ENCODE data around the gene NLRX1. TPM values are rescaled to one million over a fixed set of nuclear protein-coding genes. Genes with fewer than 3 reads are reported as not detected.

NLRX1 gene
- polyA plus RNA-seq, 1 of the 3 experiments (the other 2 are of a cell fraction), result 13.7 TPM

DNA sequence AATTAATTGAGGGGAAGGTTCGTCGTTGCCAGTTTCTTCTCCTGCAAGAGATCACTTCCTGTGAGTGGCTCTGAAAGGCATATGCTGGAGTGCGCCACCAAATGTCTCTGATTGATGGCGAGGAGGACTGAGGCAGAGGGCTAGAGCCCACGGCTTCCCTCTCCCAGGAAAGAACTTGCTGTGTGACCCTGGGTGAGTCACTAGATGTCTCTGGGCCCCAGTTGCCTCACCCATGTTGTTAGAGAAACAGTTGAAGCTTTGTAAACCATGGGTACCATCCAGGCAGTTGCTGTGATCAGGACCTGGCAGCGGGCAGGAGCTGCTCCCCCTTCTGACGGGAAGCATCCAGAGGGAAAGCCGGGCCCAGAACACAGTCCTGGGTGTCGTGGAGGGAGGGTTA lies 16.5 kb upstream of the NLRX1 start:
- Histone ChIP-seq H3K9me2 (no peaks in the 10 kb centered on the region), H3K4me3 (ENCODE audit: low read depth in 2 of 2, low read length in 1 of 2) (no peak overlapping the region), H3K27me3 (ENCODE audit: insufficient read depth) (no peaks in the 10 kb centered on the region), H3K9ac (no peak overlapping the region), H4K20me1 (ENCODE audit: insufficient read depth) (no peaks in the 10 kb centered on the region), H2AFZ (ENCODE audit: low read depth) (no peak overlapping the region), H3K79me2 (ENCODE audit: insufficient read depth) (no peaks in the 10 kb centered on the region), H3K9me3 (no peaks in the 10 kb centered on the region), H3K27ac (ENCODE audit: low read depth in 2 of 2, low read length in 1 of 2) (no peak overlapping the region), H3K4me2 (no peak overlapping the region), H3K36me3 (replicated peaks in 1 of 2; ENCODE audit: control insufficient read depth in 1 of 2, insufficient read depth in 2 of 2, low read length in 1 of 2) (no peaks in the 10 kb centered on the region), H3K4me1 (ENCODE audit: control insufficient read depth in 1 of 2, insufficient read depth in 2 of 2, low read depth in 1 of 2, low read length in 1 of 2) (peaks cover 0 to 10% of the 10 kb centered on the region in 2 experiments; a peak in 1 of 4 replicates), H3F3A (replicated peaks; ENCODE audit: insufficient read depth) (no peaks in the 10 kb centered on the region)
- 98% methylated on average over 8 of the region's 9 CpGs for WGBS (ENCODE audit: low lambda C conversion rate)
- TF ChIP-seq, protein P1, sequence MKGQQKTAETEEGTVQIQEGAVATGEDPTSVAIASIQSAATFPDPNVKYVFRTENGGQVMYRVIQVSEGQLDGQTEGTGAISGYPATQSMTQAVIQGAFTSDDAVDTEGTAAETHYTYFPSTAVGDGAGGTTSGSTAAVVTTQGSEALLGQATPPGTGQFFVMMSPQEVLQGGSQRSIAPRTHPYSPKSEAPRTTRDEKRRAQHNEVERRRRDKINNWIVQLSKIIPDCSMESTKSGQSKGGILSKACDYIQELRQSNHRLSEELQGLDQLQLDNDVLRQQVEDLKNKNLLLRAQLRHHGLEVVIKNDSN (IDR thresholded peaks at IDR 0.05; ENCODE audit: borderline replicate concordance, low read depth), result no peak
- TF ChIP-seq, protein P2, sequence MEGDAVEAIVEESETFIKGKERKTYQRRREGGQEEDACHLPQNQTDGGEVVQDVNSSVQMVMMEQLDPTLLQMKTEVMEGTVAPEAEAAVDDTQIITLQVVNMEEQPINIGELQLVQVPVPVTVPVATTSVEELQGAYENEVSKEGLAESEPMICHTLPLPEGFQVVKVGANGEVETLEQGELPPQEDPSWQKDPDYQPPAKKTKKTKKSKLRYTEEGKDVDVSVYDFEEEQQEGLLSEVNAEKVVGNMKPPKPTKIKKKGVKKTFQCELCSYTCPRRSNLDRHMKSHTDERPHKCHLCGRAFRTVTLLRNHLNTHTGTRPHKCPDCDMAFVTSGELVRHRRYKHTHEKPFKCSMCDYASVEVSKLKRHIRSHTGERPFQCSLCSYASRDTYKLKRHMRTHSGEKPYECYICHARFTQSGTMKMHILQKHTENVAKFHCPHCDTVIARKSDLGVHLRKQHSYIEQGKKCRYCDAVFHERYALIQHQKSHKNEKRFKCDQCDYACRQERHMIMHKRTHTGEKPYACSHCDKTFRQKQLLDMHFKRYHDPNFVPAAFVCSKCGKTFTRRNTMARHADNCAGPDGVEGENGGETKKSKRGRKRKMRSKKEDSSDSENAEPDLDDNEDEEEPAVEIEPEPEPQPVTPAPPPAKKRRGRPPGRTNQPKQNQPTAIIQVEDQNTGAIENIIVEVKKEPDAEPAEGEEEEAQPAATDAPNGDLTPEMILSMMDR (IDR thresholded peaks at IDR 0.05), result no peak
- TF ChIP-seq GATA2 (CRISPR knock-in tag; IDR thresholded peaks at IDR 0.05) (no peak), YY1 (IDR thresholded peaks at IDR 0.05; ENCODE audit: low read depth) (no peak), POLR2AphosphoS5 (IDR thresholded peaks at IDR 0.05; ENCODE audit: low read depth, low read length) (no peak), CHD2 (IDR thresholded peaks at IDR 0.05; ENCODE audit: low read length, partially characterized antibody) (no peak), JUND (IDR thresholded peaks at IDR 0.05) (no peak), TAF1 (IDR thresholded peaks at IDR 0.05; ENCODE audit: borderline replicate concordance, low read depth, low read length) (no peak)
- no peak for DNase-seq
- CTCF ChIA-PET, result interaction anchor here (0.6 to 8.9 kb wide), 10 partner anchors 7 to 242 kb away, joined by 3 to 48 read pairs (median 4); partner anchors contain the start of gene NLRX1
- POLR2A ChIA-PET, result interaction anchor here (0.6 to 0.7 kb wide), 2 partner anchors 44 to 614 kb away, joined by 3 read pairs; no protein-coding TSS in a partner anchor

DNA sequence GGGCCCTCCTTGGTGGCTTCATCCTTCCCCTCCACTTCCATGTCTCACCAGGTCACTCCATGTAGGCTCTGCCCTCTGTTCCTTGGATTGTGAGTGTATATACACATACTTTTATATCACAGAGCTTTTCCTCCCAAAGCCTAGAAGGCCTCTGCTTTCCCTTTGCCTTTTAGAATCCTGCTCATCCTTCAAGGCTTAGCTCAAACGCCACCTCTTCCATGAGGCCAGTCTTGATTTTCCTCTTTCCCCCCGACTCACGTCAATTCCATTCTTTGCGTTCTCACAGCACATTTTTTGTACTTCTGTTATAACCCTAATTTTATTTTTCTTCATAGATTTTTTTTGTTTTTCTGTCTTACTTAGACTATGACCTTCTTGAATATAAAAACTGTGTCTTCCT lies 15.9 kb upstream of the NLRX1 start:
- H4K20me1 ChIP-seq (ENCODE audit: insufficient read depth), result no peaks in the 10 kb centered on the region
- H3K79me2 ChIP-seq (ENCODE audit: insufficient read depth), result no peaks in the 10 kb centered on the region
- H3K27ac ChIP-seq (ENCODE audit: low read depth in 2 of 2, low read length in 1 of 2), result no peak overlapping the region
- TF ChIP-seq, protein P3, sequence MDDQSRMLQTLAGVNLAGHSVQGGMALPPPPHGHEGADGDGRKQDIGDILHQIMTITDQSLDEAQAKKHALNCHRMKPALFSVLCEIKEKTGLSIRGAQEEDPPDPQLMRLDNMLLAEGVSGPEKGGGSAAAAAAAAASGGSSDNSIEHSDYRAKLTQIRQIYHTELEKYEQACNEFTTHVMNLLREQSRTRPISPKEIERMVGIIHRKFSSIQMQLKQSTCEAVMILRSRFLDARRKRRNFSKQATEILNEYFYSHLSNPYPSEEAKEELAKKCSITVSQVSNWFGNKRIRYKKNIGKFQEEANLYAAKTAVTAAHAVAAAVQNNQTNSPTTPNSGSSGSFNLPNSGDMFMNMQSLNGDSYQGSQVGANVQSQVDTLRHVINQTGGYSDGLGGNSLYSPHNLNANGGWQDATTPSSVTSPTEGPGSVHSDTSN (IDR thresholded peaks at IDR 0.05), result no peak
- no peak for TF ChIP-seq NFIC (IDR thresholded peaks at IDR 0.05; ENCODE audit: borderline replicate concordance)
- TF ChIP-seq TEAD4 (IDR thresholded peaks at IDR 0.05; ENCODE audit: borderline replicate concordance, insufficient read depth), result no peak
- no peak for TF ChIP-seq RFX5 (IDR thresholded peaks at IDR 0.05; ENCODE audit: low read length)
- TF ChIP-seq, protein P4, sequence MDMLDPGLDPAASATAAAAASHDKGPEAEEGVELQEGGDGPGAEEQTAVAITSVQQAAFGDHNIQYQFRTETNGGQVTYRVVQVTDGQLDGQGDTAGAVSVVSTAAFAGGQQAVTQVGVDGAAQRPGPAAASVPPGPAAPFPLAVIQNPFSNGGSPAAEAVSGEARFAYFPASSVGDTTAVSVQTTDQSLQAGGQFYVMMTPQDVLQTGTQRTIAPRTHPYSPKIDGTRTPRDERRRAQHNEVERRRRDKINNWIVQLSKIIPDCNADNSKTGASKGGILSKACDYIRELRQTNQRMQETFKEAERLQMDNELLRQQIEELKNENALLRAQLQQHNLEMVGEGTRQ (IDR thresholded peaks at IDR 0.05; ENCODE audit: borderline replicate concordance, low read depth, low read length), result no peak
- no peak for TF ChIP-seq YY1 (IDR thresholded peaks at IDR 0.05; ENCODE audit: low read depth)
- TF ChIP-seq FOXJ3 (CRISPR knock-in tag; IDR thresholded peaks at IDR 0.05), result no peak
- TF ChIP-seq SMC3 (IDR thresholded peaks at IDR 0.05; ENCODE audit: low read depth, low read length), result no peak
- TF ChIP-seq TAF1 (IDR thresholded peaks at IDR 0.05; ENCODE audit: borderline replicate concordance, low read depth, low read length), result no peak
- TF ChIP-seq EZH2phosphoT487 (IDR thresholded peaks at IDR 0.05; ENCODE audit: borderline replicate concordance, low read depth), result no peak
- no peak for TF ChIP-seq CHD2 (IDR thresholded peaks at IDR 0.05; ENCODE audit: low read length, partially characterized antibody)
- no peaks in the 10 kb centered on the region for H3K9me2 ChIP-seq
- no peaks in the 10 kb centered on the region for H3K27me3 ChIP-seq (ENCODE audit: insufficient read depth)
- H3K9me3 ChIP-seq, result no peaks in the 10 kb centered on the region
- H3K36me3 ChIP-seq (replicated peaks in 1 of 2; ENCODE audit: control insufficient read depth in 1 of 2, insufficient read depth in 2 of 2, low read length in 1 of 2), result no peaks in the 10 kb centered on the region
- H3K9ac ChIP-seq, result no peak overlapping the region
- ChIA-PET CTCF (interaction anchor here (0.7 to 8.9 kb wide), 7 partner anchors 8 to 222 kb away, joined by 3 to 48 read pairs (median 5); partner anchors contain the start of gene NLRX1), POLR2A (interaction anchor here (0.6 to 1.2 kb wide), 2 partner anchors 53 to 614 kb away, joined by 3 read pairs; no protein-coding TSS in a partner anchor)
- no peak overlapping the region for H2AFZ ChIP-seq (ENCODE audit: low read depth)
- WGBS (ENCODE audit: low lambda C conversion rate), result 74% methylated on average over 4 of the region's 4 CpGs
- peaks cover 0 to 11% of the 10 kb centered on the region in 2 experiments; a peak in 1 of 4 replicates for H3K4me1 ChIP-seq (ENCODE audit: control insufficient read depth in 1 of 2, insufficient read depth in 2 of 2, low read depth in 1 of 2, low read length in 1 of 2)
- H3K4me2 ChIP-seq, result no peak overlapping the region
- no peak for DNase-seq
- H3K4me3 ChIP-seq (ENCODE audit: low read depth in 2 of 2, low read length in 1 of 2), result no peak overlapping the region
- H3F3A ChIP-seq (replicated peaks; ENCODE audit: insufficient read depth), result no peaks in the 10 kb centered on the region
